Ascending aorta (tissue), 2 donors: ENCODE data around the gene ACYP2. TPM values are rescaled to one million over a fixed set of nuclear protein-coding genes. Genes with fewer than 3 reads are reported as not detected.
"Not testable (repeated sequence)": the region's sequence is repeated elsewhere in the genome, so short reads cannot be mapped to it uniquely, and the experiment has no call there.

Source experiments
- DNase-seq, 2 donors: peaks; one replicate each; pipeline ENCODE4 v3.0.0-alpha.2; 2019; ENCODE audit warnings: low spot score in 2 of 2
- H3K27ac ChIP-seq, 2 donors: fragments of 200-600 bp; sonication (generic); one replicate each; pipeline ENCODE4 v1.5.1; 2016 to 2017; ENCODE audit warnings: mild to moderate bottlenecking in 1 of 2
- H3K27me3 ChIP-seq: fragments of 200-600 bp; sonication (generic); one replicate; pipeline ENCODE4 v1.5.1; 2017
- H3K36me3 ChIP-seq, 2 donors: fragments of 200-600 bp; sonication (generic); one replicate each; pipeline ENCODE4 v1.5.1; 2016
- H3K4me1 ChIP-seq, 2 donors: fragments of 200-600 bp; sonication (generic); one replicate each; pipeline ENCODE4 v1.5.1; 2016 to 2017; ENCODE audit warnings: mild to moderate bottlenecking in 1 of 2
- H3K4me3 ChIP-seq, 2 donors: fragments of 200-600 bp; sonication (generic); one replicate each; pipeline ENCODE4 v1.5.1; 2016 to 2017; ENCODE audit warnings: mild to moderate bottlenecking in 1 of 2
- H3K9me3 ChIP-seq, 2 donors: fragments of 200-600 bp; sonication (generic); one replicate each; pipeline ENCODE4 v1.5.1; 2016
- CTCF ChIP-seq, 3 experiments: fragments of 200-600 bp in 2 of 3; fragments of 450-650 bp in 1 of 3; sonication (generic) in 2 of 3; IDR thresholded peaks; one replicate each; pipeline ENCODE4 v1.5.1; 2016 to 2019; ENCODE audit warnings: antibody characterized with exemption in 3 of 3, mild to moderate bottlenecking in 1 of 3, moderate library complexity in 1 of 3
- intact Hi-C: fragments of 100-400 bp; cut with DNase I; formaldehyde crosslinking; loops from one replicate; pipeline ENCODE4 v1.15.1; 2023
- total RNA-seq: library from RNA; depleted of rRNA; stranded (reverse); fragments of >200 nt; gene quantifications from one replicate; pipeline ENCODE4 v1.1.0, GENCODE V29; 2016

The ACYP2 gene
- total RNA-seq, 1 donor from 2014 or later: 0.96 TPM

DNA sequence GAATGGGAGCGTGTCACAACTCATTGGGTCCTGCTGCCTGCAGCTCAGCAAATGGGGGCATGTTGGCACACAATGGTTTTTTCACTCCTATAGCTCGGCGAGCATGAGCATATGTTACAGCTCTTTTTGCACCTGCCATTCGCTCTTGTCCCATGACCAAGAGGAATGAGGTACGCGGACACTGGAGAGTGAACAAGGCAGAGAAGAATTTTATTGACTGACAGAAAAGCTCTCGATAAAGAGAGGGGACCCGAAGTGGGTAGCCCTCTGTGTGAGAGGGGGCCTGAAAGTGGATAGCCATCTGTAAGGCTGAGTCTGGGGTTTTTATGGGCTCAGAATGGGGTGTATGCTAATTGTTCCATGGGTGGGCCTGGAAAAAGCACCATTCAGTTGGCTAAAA is 5.5 kb downstream of the ACYP2 start:
- peaks cover 0 to 9% of the 10 kb centered on the region in 2 donors for H3K4me1 ChIP-seq
- no peaks in the 10 kb centered on the region for H3K36me3 ChIP-seq
- peaks cover 0 to 6% of the 10 kb centered on the region in 2 donors for H3K9me3 ChIP-seq
- H3K4me3 ChIP-seq: no peak overlapping the region
- no peak overlapping the region for H3K27ac ChIP-seq
- DNase-seq: no peak
- H3K27me3 ChIP-seq: no peaks in the 10 kb centered on the region
- TF ChIP-seq CTCF (IDR thresholded peaks at IDR 0.05): no peak
- intact Hi-C loops: no loop called here

DNA sequence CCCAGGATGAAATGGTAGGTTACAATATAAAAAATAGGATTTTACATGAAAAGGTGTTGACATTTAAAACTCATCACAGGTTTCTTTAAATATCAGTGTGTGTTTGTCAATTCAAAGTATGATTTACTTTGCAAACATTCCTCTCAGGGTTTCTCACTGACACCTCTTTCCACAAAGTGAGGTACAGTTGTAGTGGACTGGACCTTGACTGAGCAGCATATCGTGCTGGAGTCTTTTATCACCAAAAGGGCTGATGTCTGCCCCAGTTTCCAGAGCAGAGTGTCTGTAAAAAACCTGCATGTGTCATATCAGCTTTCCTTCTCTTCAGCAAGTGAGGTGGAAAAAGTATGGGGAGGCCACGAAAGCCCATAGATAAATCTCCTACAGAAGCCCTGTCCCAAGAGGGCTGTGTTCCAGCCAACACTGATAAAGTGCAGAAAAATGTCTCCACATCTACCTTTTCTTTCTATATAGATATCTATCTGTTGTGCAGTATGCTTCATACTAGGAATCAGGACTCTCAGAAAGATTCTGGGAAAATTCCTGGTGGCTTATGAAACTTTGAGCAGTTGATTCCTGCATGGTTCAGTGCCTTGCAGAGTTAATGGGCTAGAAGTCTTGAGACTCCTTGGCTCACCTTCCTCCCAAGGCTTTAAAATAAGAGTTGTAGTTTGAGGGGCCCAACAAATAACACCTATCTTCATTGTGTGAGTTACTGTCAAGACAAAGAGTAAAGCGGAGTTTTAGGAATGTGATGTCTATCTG is 6.9 kb downstream of the ACYP2 start:
- Histone ChIP-seq H3K9me3 (no peaks in the 10 kb centered on the region), H3K4me1 (peaks cover 0 to 9% of the 10 kb centered on the region in 2 donors), H3K27me3 (no peaks in the 10 kb centered on the region), H3K36me3 (no peaks in the 10 kb centered on the region), H3K4me3 (no peak overlapping the region), H3K27ac (peak overlapping the region; percentile 36 to 40)
- intact Hi-C loops: no loop called here
- no peak for DNase-seq
- no peak for TF ChIP-seq CTCF (IDR thresholded peaks at IDR 0.05)

DNA sequence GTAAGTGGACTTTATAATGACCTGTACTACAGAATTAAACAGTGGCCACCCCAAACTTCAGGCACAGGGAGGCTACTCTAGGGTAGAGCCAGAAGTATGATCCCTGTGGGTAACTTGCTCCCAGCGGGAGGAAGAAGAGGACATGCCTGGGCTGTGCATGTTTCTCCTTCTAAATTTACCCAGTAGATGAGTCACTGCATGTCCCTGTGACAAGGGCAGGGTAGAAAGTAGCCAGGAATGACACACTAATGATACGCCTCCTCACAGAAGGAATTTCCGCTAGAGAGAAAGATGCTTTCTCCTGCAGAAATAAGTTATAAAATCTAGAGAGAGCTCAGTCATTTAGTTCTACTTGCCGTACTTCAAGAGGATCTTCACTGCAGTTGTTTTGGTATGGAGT is 7.5 kb downstream of the ACYP2 start:
- Histone ChIP-seq H3K4me3 (no peak overlapping the region), H3K9me3 (no peaks in the 10 kb centered on the region), H3K4me1 (peaks cover 0 to 9% of the 10 kb centered on the region in 2 donors), H3K27ac (peak overlapping the region; percentile 36 to 40), H3K27me3 (no peaks in the 10 kb centered on the region), H3K36me3 (no peaks in the 10 kb centered on the region)
- intact Hi-C loops: no loop called here
- peak in 1 of 2 donors; percentile 66 for DNase-seq
- no peak for TF ChIP-seq CTCF (IDR thresholded peaks at IDR 0.05)

GRCh38 chr2:54127174-54127573 is 11.8 kb downstream of the ACYP2 start:
- H3K27me3 ChIP-seq, H3K9me3 ChIP-seq, DNase-seq, H3K4me1 ChIP-seq, intact Hi-C loops, H3K27ac ChIP-seq, H3K4me3 ChIP-seq, H3K36me3 ChIP-seq: not testable (repeated sequence)

DNA sequence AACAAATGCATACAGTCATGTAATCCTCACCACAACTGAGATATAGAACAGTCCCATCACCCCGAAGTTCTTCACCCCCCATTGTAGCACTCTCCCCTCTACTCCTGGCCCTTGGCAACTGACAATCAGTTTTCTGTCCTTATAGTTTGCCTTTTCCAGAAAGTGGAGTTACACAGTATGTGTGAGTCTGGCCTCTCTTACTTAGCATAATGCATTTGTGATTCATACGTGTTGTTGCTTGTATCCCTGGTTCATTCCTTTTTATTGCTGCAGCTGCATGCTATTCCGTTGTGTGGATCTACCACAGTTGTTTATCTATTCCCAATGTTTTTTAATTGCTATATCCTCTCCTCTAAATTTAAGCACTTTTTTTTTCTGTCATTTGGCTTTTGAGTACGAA is 17.6 kb downstream of the ACYP2 start:
- Histone ChIP-seq H3K4me1 (no peaks in the 10 kb centered on the region), H3K27ac (no peak overlapping the region), H3K9me3 (no peaks in the 10 kb centered on the region), H3K36me3 (no peaks in the 10 kb centered on the region), H3K4me3 (no peak overlapping the region), H3K27me3 (no peaks in the 10 kb centered on the region)
- TF ChIP-seq CTCF (IDR thresholded peaks at IDR 0.05): no peak
- no peak for DNase-seq
- intact Hi-C loops: no loop called here

- intact Hi-C loops: no loop called here
- Histone ChIP-seq H3K4me3 (no peak overlapping the region), H3K27ac (no peak overlapping the region), H3K4me1 (no peaks in the 10 kb centered on the region), H3K9me3 (no peaks in the 10 kb centered on the region), H3K27me3 (no peaks in the 10 kb centered on the region), H3K36me3 (no peaks in the 10 kb centered on the region)
- DNase-seq: no peak
- no peak for TF ChIP-seq CTCF (IDR thresholded peaks at IDR 0.05)
These were observed 23.8 kb downstream of the ACYP2 start for GRCh38 chr2:54139210-54139609.
